HepG2 (cell line): ENCODE measurements around the gene PDP2. TPM values are rescaled to one million over a fixed set of nuclear protein-coding genes. Genes with fewer than 3 reads are reported as not detected.

Experiments
- ATAC-seq: fragments of 200-7000 bp; cut with Tn5 transposase; 3 replicates; pipeline ENCODE4 v1.9.1; 2020; ENCODE audit warnings: mild to moderate bottlenecking, moderate library complexity
- BruUV-seq: library from RNA; stranded (reverse); fragments of 400-500 nt; replicated peaks from 2 replicates; lab custom pipeline; 2021; lab: Mats Ljungman, UMichigan
- CTCF ChIA-PET: fragments of 300-600 bp; formaldehyde crosslinking; extraction: SDS; loops from one replicate; lab custom pipeline; 2021; ENCODE audit warnings: low total read pairs, inconsistent platforms, low intra/inter-chr PET ratio; lab: Yijun Ruan, JAX
- POLR2A ChIA-PET: fragments of 350-600 bp; sonication (Branson Sonifier 250); formaldehyde crosslinking; loops from one replicate; lab custom pipeline; 2020; ENCODE audit warnings: antibody characterized with exemption, inconsistent platforms; lab: Yijun Ruan, JAX
- DNase-seq: peaks from one replicate; pipeline ENCODE4 v3.0.0-alpha.2; 2015; ENCODE audit warnings: low spot score
- FAIRE-seq: peaks from 3 replicates; lab custom pipeline; 2011; peaks lifted over from hg19 to GRCh38; lab: Jason Lieb, UNC
- H2AFZ ChIP-seq: one replicate; pipeline ENCODE4 v1.6.1; 2011; ENCODE audit warnings: low read length, inconsistent platforms
- H3K27ac ChIP-seq: fragments of 300-600 bp; 3 replicates; pipeline ENCODE4 v1.8.0; 2011; ENCODE audit warnings: mixed run types, mild to moderate bottlenecking, mixed read lengths, low read length, inconsistent platforms; ENCODE audit not compliant: insufficient read depth; ENCODE audit errors: extremely low read length
- H3K27me3 ChIP-seq, 2 experiments: fragments of 200-600 bp in 1 of 2; 2 replicates in 1 of 2; 3 replicates in 1 of 2; pipeline versions ENCODE4 v1.6.0 to v1.8.0; 2011; ENCODE audit warnings: low read length in 2 of 2, mild to moderate bottlenecking in 2 of 2, moderate library complexity in 2 of 2, inconsistent platforms in 1 of 2; ENCODE audit not compliant: insufficient read depth in 2 of 2, control insufficient read depth in 1 of 2
- H3K36me3 ChIP-seq, 2 experiments: fragments of 200-600 bp in 1 of 2; replicated peaks in 1 of 2; 2 replicates in 1 of 2; 3 replicates in 1 of 2; pipeline versions ENCODE4 v1.5.1 to v1.8.0; 2011; ENCODE audit warnings: low read length in 2 of 2, inconsistent platforms in 1 of 2; ENCODE audit not compliant: insufficient read depth in 2 of 2, control insufficient read depth in 1 of 2
- H3K4me1 ChIP-seq: 2 replicates; pipeline ENCODE4 v1.5.1; 2012; ENCODE audit warnings: low read length, inconsistent platforms; ENCODE audit not compliant: insufficient read depth
- H3K4me2 ChIP-seq: 2 replicates; pipeline ENCODE4 v1.6.0; 2011; ENCODE audit warnings: low read depth, low read length, inconsistent platforms
- H3K4me3 ChIP-seq, 3 experiments: fragments of 200-600 bp in 1 of 3; sonication (generic), shearing (Covaris generic) in 1 of 3; replicated peaks in 1 of 3; 2 replicates each; pipeline ENCODE4 v1.5.1; 2011 to 2016; ENCODE audit warnings: low read length in 3 of 3, inconsistent platforms in 2 of 3, low read depth in 2 of 3, mild to moderate bottlenecking in 2 of 3, control low read depth in 1 of 3, mixed read lengths in 1 of 3; ENCODE audit not compliant: insufficient read depth in 1 of 3
- H3K79me2 ChIP-seq: one replicate; pipeline ENCODE4 v1.6.1; 2011; ENCODE audit warnings: low read length, inconsistent platforms; ENCODE audit not compliant: insufficient read depth
- H3K9ac ChIP-seq: 2 replicates; pipeline ENCODE4 v1.6.0; 2011; ENCODE audit warnings: mild to moderate bottlenecking, low read depth, low read length, inconsistent platforms; ENCODE audit not compliant: insufficient read depth
- H3K9me3 ChIP-seq: 2 replicates; pipeline ENCODE4 v1.5.1; 2012; ENCODE audit warnings: mild to moderate bottlenecking, low read length
- H4K20me1 ChIP-seq: 2 replicates; pipeline ENCODE4 v1.6.0; 2011; ENCODE audit warnings: inconsistent platforms, mild to moderate bottlenecking, low read length, moderate library complexity; ENCODE audit not compliant: insufficient read depth
- DPF2 ChIP-seq: sonication (generic); formaldehyde crosslinking; IDR thresholded peaks from 2 replicates; pipeline ENCODE4 v1.4.0; 2020; ENCODE audit warnings: mild to moderate bottlenecking, low read depth, missing genetic modification reagents, borderline replicate concordance
- FOSL2 ChIP-seq: sonication (generic); formaldehyde crosslinking; IDR thresholded peaks from 2 replicates; pipeline ENCODE4 v1.4.0; 2020; ENCODE audit warnings: missing genetic modification reagents
- MEIS2 ChIP-seq: sonication (generic); formaldehyde crosslinking; IDR thresholded peaks from 2 replicates; pipeline ENCODE4 v1.9.0; 2021; ENCODE audit warnings: mild to moderate bottlenecking, missing genetic modification reagents
- ZKSCAN1 ChIP-seq: fragments of 150-350 bp; IDR thresholded peaks from 2 replicates; pipeline ENCODE4 v1.6.1; 2014; ENCODE audit warnings: low read length
- ZNF44 ChIP-seq: sonication (generic); formaldehyde crosslinking; IDR thresholded peaks from 2 replicates; pipeline ENCODE4 v1.5.1; 2020; ENCODE audit warnings: mild to moderate bottlenecking, missing genetic modification reagents
- WGBS: methylation state at CpG from one replicate; pipeline ENCODE4 v1.1.6; 2017; ENCODE audit warnings: low lambda C conversion rate; 5-methylcytosine and 5-hydroxymethylcytosine counted together
- in situ Hi-C: cut with HindIII; loops from 2 replicates; pipeline ENCODE4 v1.10.0; 2017; ENCODE audit warnings: low pct_unique_long_range_greater_than_20kb; ENCODE audit not compliant: extremely low pct_ligation_motif_present
- intact Hi-C: fragments of 100-400 bp; cut with micrococcal nuclease; formaldehyde crosslinking; loops from one replicate; pipeline ENCODE4 v1.10.0; 2022; ENCODE audit not compliant: unreplicated experiment
- polyA plus RNA-seq, 8 experiments: library from polyadenylated mRNA; depleted of rRNA in 3 of 8; stranded (reverse) in 7 of 8; unstranded in 1 of 8; fragments of >200 nt; fragmentation: Illumina TruSeq in 4 of 8; extraction: Trizol in 4 of 8; gene quantifications; 2 replicates each; pipeline versions ENCODE4 v1.2.1 to v1.2.3, GENCODE V29; 2011 to 2016; ENCODE audit warnings: low read depth in 4 of 8, missing spikeins in 1 of 8, mixed read lengths in 1 of 8; ENCODE audit not compliant: insufficient read depth in 1 of 8
- total RNA-seq, 5 experiments: library from RNA; depleted of rRNA; stranded (reverse); fragments of >200 nt; fragmentation: Illumina TruSeq; extraction: Trizol; gene quantifications; 2 replicates each; pipeline ENCODE4 v1.2.3, GENCODE V29; 2016; ENCODE audit warnings: low read depth in 1 of 5
- TF ChIP-seq, protein P1 (sequence below): sonication (generic); formaldehyde crosslinking; IDR thresholded peaks from 2 replicates; pipeline ENCODE4 v1.4.0; 2020; ENCODE audit warnings: low read depth, mild to moderate bottlenecking, missing genetic modification reagents

Gene PDP2
- total and polyA plus RNA-seq, 2 of the 13 experiments (the other 11 are each of a cell fraction or from before 2014, with no cell fraction given), result 12.8 to 15.8 TPM

DNA sequence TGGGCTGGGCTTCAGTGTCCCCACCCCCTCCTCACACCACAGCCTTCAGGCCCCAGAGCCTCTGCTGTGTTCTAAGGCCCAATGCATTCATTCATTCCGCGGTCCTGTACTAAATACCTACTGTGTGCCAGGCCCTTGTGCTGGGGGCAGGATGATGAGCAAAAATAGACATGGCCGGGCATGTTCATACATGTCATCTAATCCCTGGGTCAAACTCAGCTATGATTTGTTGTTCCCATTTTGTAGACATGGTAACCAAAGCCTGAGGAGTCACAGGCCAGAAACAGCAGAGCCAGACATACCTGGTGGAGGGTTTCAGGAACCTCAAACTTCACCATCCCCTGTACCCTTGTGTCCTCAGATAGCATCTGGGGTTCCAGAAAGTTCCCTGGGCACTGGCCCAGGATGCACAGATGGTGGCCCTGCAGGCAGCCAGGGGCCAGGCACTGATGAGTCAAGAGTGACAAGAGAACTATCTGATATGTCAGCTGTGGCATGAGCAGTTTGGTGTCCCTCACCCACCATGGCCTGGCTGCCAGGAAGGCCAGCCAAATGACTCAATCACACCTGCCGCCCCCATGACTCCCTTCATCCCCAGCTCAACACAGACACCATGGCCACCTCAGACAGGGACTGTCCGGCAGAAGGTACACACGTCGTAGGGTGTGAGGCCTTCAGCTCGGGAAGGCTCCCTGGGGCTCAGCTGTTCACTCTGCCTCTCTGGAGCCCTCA lies 47.8 kb downstream of the PDP2 start:
- TF ChIP-seq, protein P1, sequence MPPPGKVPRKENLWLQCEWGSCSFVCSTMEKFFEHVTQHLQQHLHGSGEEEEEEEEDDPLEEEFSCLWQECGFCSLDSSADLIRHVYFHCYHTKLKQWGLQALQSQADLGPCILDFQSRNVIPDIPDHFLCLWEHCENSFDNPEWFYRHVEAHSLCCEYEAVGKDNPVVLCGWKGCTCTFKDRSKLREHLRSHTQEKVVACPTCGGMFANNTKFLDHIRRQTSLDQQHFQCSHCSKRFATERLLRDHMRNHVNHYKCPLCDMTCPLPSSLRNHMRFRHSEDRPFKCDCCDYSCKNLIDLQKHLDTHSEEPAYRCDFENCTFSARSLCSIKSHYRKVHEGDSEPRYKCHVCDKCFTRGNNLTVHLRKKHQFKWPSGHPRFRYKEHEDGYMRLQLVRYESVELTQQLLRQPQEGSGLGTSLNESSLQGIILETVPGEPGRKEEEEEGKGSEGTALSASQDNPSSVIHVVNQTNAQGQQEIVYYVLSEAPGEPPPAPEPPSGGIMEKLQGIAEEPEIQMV (CRISPR knock-in tag), result no peak
- TF ChIP-seq FOSL2 (CRISPR knock-in tag), result 0 out of 2 replicates have a peak, but pooled peaks have one; percentile 12
- no peak for TF ChIP-seq MEIS2 (CRISPR knock-in tag)
- peak; percentile 48; the same call in 1 of the 2 replicates for TF ChIP-seq ZKSCAN1
- no peak for TF ChIP-seq ZNF44 (CRISPR knock-in tag)
- TF ChIP-seq DPF2 (CRISPR knock-in tag), result no peak
- no peak overlapping the region for H3K4me3 ChIP-seq
- no peaks in the 10 kb centered on the region for H4K20me1 ChIP-seq
- no peak overlapping the region for H3K27ac ChIP-seq
- no peak overlapping the region for H2AFZ ChIP-seq
- CTCF ChIA-PET, result interaction anchor here (2.9 kb wide), 1 partner anchor 33 kb away, joined by 28 read pairs; no protein-coding TSS in a partner anchor
- no peaks in the 10 kb centered on the region for H3K79me2 ChIP-seq
- peaks cover 65% of the 10 kb centered on the region for H3K4me1 ChIP-seq
- intact Hi-C loops (no loop called here), in situ Hi-C loops (no loop called here)
- H3K4me2 ChIP-seq, result no peak overlapping the region
- peaks cover 0 to 5% of the 10 kb centered on the region in 2 experiments; a peak in 2 of 5 replicates for H3K36me3 ChIP-seq
- no TSS peak for BruUV-seq
- ATAC-seq (no peak), FAIRE-seq (no peak), DNase-seq (no peak)
- H3K9ac ChIP-seq, result no peak overlapping the region
- peaks cover 5 to 18% of the 10 kb centered on the region in 2 experiments; a peak in 4 of 5 replicates for H3K27me3 ChIP-seq
- POLR2A ChIA-PET, result interaction anchor here (0.8 to 3.8 kb wide), 5 partner anchors 10 to 33 kb away, joined by 3 to 23 read pairs (median 10); partner anchors contain the start of gene CDH16
- no peaks in the 10 kb centered on the region for H3K9me3 ChIP-seq
- WGBS, result 93% methylated on average over 7 of the region's 8 CpGs
